ENCODE measurements around the gene P4HA1.

DNA sequence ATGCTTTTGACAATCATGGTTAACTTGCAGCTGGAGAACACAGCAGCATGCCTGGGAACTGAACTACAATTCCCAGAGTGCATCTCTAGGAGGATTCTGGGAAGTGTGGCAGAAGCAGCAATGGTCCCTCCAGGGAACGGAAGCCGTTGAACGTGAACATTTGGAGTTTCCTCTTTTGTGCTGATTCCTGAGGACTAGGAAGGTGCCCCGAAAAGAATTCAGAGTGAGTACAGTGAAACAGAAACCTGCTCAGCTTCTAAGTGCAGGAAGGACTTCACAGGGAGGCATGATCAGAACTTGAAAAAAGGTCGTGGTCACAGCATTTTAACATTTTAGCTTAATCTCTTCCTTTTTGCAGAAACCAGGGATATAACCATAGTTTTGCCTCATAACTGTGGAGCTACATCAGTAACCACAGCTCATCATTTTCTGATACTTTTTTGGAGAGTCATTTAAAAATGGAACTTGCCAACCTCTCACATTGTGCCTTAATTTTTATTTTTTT, 13.7 kb upstream of the P4HA1 start, which contains the start of gene NUDT13:
- TF ChIP-seq CTCF (IDR thresholded peaks at IDR 0.05) (no peak), POLR2A (IDR thresholded peaks at IDR 0.05) (peak in 1 of 2 donors; percentile 54)
